ENCODE measurements around the gene SLC39A11.

Gene SLC39A11

DNA sequence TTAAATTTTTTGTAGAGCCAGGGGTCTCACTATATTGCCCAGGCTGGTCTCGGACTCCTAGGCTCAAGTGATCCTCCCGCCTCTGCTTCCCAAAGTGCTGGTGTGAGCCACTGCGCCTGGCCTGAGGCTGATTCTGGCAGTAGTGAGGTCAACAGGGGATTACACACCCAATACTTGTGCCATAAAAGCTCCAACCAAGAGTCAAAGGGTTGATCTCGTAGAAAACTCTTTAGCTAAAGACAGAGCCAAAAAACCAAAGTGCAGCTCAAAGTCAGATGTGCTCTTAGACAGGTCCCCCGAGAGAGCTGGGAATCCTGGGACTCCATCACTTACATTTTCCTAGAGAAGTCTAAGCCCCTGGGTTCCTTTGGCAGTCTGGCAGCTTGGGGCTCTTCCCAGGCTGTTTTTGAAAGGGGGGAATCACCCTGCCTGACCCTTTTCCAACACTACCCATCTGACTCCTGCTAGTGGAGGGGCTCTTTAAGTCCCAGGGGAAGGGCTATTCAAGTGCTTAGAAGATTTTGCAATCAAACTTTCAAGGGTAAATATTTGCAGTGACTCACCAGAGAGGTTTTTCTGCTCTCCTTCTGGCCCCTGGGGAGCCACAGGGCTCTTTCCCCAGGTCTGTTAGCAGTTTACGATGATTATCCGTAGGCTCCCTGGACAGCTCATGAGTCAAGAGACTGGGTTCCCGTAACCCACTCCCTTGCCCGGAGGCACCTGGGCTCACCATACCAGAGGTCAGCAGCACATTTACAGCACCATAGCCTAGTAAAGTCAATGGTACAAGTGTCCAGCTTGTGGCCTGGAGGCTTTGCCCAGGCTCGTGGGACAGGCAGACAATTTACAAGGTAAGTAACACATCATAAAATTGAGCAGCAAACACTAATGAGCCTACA, 408.7 kb downstream of the SLC39A11 start:
- no peak overlapping the region for H3K27ac Mint-ChIP-seq
- H3K4me3 Mint-ChIP-seq: no peak overlapping the region
- H3K36me3 Mint-ChIP-seq: peaks cover 5% of the 10 kb centered on the region
- peaks cover 3% of the 10 kb centered on the region for H3K9me3 Mint-ChIP-seq (ENCODE audit: low read depth)
- no peaks in the 10 kb centered on the region for H3K4me1 Mint-ChIP-seq (ENCODE audit: low read depth)
- H3K27me3 Mint-ChIP-seq: no peaks in the 10 kb centered on the region

DNA sequence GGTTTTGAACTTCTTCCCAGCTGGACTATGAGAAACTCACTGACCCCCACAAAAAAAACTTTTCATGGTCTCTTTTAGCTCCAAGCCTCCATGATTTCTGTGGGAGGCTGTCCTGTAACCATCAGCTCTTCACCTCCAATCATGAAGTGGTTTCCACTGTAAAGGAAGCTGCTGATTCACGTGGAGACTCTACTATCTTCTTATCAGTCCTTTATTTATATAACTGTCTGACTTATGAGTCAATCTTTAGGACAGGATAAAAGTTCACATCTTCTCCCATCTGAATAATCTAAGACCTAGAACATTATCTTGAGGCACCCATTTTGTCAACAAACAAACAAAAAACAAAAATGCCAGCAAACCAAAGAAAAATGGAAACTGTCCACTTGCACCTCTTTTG, 409.9 kb downstream of the SLC39A11 start:
- Mint-ChIP-seq H3K27me3 (no peaks in the 10 kb centered on the region), H3K36me3 (peaks cover 9% of the 10 kb centered on the region), H3K9me3 (ENCODE audit: low read depth) (peaks cover 5% of the 10 kb centered on the region), H3K27ac (no peak overlapping the region), H3K4me1 (ENCODE audit: low read depth) (no peaks in the 10 kb centered on the region), H3K4me3 (no peak overlapping the region)

DNA sequence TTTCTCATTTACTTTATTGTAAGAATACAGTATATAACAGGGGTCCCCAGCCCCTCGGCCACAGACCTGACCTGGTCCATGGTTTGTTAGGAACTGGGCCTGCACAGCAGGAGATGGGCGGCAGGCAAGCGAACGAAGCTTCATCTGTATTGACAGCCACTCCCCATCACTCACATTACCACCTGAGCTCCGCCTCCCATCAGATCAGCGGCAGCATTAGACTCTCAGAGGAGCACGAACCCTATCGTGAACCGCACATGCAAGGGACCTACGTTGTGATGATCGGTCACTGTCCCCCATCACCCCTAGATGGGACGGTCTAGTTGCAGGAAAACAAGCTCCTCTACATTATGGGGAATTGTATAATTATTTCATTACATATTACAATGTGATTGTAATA, 410.6 kb downstream of the SLC39A11 start:
- Mint-ChIP-seq H3K27me3 (no peaks in the 10 kb centered on the region), H3K27ac (no peak overlapping the region), H3K36me3 (peaks cover 9% of the 10 kb centered on the region), H3K4me1 (ENCODE audit: low read depth) (no peaks in the 10 kb centered on the region), H3K9me3 (ENCODE audit: low read depth) (peaks cover 5% of the 10 kb centered on the region), H3K4me3 (no peak overlapping the region)

DNA sequence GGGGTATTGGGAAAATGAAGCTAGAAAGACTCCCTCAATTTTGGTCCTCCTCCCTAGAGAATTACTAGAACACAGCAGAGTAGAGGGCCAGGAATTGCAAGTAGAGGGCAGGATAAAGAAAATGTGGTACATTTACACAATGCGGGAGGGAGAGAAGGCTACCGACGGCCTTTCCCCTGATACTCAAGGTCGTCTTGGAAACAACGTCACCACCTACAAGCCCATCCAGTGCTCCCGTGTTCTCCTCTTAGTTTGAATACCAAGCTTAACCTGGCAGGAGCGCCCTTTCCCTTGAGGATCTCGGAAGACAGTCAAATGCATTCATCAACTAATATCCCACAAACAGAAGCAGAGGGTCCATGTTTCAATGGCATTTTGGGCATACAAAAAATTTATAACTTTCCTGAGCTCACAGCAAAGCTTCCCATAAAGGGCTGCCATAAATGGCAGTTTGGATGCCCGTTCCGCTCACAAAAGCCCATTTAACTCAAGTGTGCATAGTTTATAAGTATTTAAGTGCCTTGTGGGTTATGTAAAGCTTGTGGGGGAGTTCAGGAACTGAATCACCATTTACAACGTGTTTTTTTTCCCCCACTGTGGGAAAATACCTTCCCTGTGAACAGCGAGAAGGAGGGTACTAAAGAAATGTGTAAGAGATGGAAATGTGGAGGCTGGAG, 414.6 kb downstream of the SLC39A11 start:
- peaks cover 5% of the 10 kb centered on the region for H3K9me3 Mint-ChIP-seq (ENCODE audit: low read depth)
- H3K4me3 Mint-ChIP-seq: no peak overlapping the region
- no peaks in the 10 kb centered on the region for H3K4me1 Mint-ChIP-seq (ENCODE audit: low read depth)
- H3K27me3 Mint-ChIP-seq: no peaks in the 10 kb centered on the region
- no peak overlapping the region for H3K27ac Mint-ChIP-seq
- H3K36me3 Mint-ChIP-seq: peaks cover 12% of the 10 kb centered on the region

DNA sequence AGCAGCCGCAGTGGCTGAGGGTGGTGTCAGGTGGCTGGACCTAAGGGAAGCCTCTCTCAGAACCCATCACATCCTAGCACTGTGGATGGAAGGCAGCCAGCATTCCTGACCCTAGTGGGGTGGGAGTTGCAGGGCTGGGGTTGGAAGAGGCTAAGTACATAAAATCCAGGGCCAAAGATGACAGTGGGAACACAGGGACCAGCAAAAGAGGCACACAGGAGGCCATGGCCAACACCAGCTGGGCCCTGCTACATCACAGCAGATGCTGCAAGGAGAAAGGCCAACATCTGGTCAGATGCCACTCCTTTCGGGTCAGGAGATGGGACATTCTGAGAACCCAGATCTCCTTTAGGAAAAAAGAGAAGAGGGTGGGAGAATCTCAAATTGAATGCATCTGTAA, 415.4 kb downstream of the SLC39A11 start:
- H3K27ac Mint-ChIP-seq: no peak overlapping the region
- no peaks in the 10 kb centered on the region for H3K4me1 Mint-ChIP-seq (ENCODE audit: low read depth)
- no peaks in the 10 kb centered on the region for H3K27me3 Mint-ChIP-seq
- peaks cover 12% of the 10 kb centered on the region for H3K36me3 Mint-ChIP-seq
- peaks cover 5% of the 10 kb centered on the region for H3K9me3 Mint-ChIP-seq (ENCODE audit: low read depth)
- no peak overlapping the region for H3K4me3 Mint-ChIP-seq

DNA sequence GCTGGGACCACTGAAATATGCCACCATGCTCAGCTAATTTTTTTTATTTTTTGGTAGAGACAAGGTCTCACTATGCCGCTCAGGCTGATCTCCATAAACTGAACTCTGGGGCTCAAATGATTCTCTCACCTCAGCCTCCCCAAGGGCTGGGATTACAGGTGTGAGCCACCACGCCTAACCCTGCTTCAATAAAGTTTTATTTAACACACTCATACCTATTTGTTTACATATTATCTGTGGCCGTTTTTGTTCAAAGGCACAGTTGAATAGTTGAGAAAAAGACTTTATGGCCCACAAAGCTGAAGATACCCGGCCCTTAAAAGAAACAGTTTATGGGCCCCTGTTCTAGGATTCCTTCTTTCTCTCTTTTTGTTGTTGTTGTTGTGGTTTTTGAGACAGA, 419.8 kb downstream of the SLC39A11 start:
- no peak overlapping the region for H3K27ac Mint-ChIP-seq
- no peaks in the 10 kb centered on the region for H3K27me3 Mint-ChIP-seq
- no peaks in the 10 kb centered on the region for H3K9me3 Mint-ChIP-seq (ENCODE audit: low read depth)
- peaks cover 8% of the 10 kb centered on the region for H3K36me3 Mint-ChIP-seq
- no peak overlapping the region for H3K4me3 Mint-ChIP-seq
- H3K4me1 Mint-ChIP-seq (ENCODE audit: low read depth): no peaks in the 10 kb centered on the region

DNA sequence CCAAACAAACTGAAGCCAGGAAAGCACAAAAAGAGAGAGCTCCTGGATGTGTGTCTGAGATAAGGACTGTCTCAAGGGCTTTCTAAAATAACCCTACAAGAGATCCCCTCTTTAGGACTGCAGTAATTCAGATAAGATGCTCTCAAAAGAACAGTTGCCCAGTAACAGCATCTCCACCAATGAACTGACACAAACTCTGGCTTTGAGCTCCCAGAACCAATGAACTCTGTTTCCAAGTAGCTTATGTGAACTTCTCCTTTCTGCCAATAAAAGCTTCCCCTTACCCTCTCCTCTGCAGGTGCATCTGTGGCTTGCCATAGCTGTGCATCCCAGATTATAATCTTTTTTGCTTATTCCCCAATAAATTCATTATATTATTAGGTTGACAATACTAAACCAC, 421.5 kb downstream of the SLC39A11 start:
- no peak overlapping the region for H3K4me3 Mint-ChIP-seq
- H3K27me3 Mint-ChIP-seq: no peaks in the 10 kb centered on the region
- H3K27ac Mint-ChIP-seq: no peak overlapping the region
- no peaks in the 10 kb centered on the region for H3K4me1 Mint-ChIP-seq (ENCODE audit: low read depth)
- peaks cover 6% of the 10 kb centered on the region for H3K36me3 Mint-ChIP-seq
- H3K9me3 Mint-ChIP-seq (ENCODE audit: low read depth): no peaks in the 10 kb centered on the region

DNA sequence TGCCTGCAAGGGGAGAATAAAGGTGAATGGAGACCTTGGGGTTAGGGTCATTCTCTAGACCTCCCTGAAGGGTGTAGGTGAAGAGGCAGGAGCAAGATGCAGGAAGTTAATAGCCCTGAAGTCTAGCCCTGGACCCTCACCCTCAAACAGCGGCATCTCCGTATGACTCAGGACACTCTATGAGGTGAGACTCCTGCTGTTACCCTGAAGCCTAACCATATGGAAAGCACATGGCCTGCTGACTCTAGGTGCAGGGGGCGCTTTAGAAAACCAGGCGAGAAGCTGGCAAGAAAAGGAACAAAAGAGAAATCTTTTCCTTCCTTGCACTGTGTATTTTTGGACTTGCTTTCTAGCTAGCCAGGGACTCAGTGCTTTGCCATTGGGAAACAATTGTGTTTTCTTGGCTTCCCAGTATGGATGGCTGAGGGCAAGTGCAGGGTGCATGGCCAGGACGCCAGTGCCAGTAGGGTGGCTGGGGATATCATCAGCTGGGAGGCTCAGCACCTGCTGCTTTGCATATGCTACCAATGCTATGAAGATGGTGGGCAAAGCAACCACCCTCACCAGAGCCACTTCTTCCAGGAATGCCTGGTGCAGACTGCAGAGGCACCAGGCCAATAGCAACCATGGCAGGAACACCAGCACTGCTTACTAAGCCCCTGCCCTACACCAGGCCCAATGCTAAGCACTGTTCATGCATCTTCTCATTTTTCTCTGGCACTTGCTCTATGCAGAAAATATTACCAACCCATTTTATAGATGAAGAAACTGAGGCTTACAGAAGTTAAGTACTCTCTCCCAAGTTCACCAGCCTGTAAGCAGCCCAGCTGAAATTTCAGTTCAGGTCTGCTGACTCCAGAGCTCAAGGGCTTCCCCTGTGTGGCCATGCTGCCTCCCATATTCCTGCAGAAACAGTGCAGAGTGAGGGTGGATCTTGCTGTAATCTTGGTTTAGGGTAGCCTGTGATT, 425.1 kb downstream of the SLC39A11 start:
- Mint-ChIP-seq H3K27ac (no peak overlapping the region), H3K4me3 (no peak overlapping the region), H3K9me3 (ENCODE audit: low read depth) (no peaks in the 10 kb centered on the region), H3K4me1 (ENCODE audit: low read depth) (no peaks in the 10 kb centered on the region), H3K36me3 (peaks cover 3% of the 10 kb centered on the region), H3K27me3 (no peaks in the 10 kb centered on the region)

DNA sequence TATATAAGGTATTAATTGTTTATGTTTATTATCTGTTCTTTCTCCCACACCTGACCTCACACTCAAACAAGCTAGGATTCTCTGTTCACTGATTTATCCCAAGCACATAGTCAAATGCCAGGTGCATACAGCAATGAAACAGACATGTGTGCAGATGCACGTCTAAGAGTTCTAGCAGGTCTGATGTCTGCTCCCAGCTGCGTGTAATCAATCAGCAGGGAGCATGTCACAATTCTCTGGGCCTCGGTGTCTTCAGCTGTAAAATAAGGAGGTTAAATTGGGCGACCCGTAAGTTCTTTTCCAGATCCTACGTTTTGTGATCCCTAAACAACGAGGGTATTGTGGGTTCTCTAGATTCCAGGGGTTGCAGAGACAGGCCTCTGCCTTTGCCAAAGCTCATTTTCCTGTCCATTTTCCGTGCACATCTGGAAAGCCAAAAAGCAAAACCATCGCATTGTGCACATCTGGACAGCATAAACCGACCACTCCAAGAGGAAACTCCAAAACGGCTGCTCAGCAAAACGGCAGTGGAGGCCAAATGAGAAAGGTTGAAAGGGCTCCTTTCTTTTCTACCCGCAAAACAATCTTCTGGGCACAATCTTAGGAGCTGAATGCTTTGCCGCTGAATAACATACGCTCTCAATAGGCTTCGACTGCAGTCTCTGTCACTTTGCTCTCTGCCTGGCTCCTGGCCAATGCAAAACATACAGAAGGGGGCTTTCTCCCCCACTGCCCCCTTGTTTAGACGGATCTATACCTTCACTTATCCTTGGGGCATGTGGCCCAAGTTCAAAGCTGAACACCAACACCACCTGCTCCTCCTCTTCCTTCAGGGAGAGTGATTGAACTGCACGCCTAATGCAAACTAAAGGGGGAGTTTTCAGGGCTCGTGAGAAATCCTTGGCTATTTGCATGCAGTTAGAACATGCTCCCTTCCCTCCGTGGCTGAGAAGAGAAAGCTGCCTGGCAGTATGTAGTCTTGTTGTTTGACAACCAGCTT, 426.3 kb downstream of the SLC39A11 start:
- Mint-ChIP-seq H3K4me1 (ENCODE audit: low read depth) (no peaks in the 10 kb centered on the region), H3K9me3 (ENCODE audit: low read depth) (no peaks in the 10 kb centered on the region), H3K36me3 (peaks cover 3% of the 10 kb centered on the region)

DNA sequence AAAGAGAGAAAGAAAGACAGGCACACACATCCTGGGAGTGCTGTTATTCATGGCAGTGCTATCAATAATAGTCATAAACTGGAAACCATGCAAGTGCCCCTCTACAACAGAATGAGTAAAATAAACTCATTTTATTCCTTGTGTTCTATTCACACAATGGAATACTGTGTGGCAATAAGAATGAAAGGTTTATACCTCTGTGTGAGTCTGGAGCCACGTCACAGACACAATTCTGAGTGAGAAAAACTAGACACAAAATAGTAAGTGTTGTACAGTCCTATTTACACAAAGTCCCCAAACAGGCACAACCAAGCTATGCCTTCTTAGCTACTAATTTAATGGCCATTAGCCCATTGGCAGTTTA, 429.7 kb downstream of the SLC39A11 start:
- H3K36me3 Mint-ChIP-seq: no peaks in the 10 kb centered on the region
- no peak overlapping the region for H3K27ac Mint-ChIP-seq
- H3K27me3 Mint-ChIP-seq: no peaks in the 10 kb centered on the region
- H3K9me3 Mint-ChIP-seq (ENCODE audit: low read depth): no peaks in the 10 kb centered on the region
- no peak overlapping the region for H3K4me3 Mint-ChIP-seq
- no peaks in the 10 kb centered on the region for H3K4me1 Mint-ChIP-seq (ENCODE audit: low read depth)

More for the DNA sequence above, 426.3 kb downstream of the SLC39A11 start:
- Mint-ChIP-seq H3K4me3 (no peak overlapping the region), H3K27ac (no peak overlapping the region), H3K27me3 (no peaks in the 10 kb centered on the region)

DNA sequence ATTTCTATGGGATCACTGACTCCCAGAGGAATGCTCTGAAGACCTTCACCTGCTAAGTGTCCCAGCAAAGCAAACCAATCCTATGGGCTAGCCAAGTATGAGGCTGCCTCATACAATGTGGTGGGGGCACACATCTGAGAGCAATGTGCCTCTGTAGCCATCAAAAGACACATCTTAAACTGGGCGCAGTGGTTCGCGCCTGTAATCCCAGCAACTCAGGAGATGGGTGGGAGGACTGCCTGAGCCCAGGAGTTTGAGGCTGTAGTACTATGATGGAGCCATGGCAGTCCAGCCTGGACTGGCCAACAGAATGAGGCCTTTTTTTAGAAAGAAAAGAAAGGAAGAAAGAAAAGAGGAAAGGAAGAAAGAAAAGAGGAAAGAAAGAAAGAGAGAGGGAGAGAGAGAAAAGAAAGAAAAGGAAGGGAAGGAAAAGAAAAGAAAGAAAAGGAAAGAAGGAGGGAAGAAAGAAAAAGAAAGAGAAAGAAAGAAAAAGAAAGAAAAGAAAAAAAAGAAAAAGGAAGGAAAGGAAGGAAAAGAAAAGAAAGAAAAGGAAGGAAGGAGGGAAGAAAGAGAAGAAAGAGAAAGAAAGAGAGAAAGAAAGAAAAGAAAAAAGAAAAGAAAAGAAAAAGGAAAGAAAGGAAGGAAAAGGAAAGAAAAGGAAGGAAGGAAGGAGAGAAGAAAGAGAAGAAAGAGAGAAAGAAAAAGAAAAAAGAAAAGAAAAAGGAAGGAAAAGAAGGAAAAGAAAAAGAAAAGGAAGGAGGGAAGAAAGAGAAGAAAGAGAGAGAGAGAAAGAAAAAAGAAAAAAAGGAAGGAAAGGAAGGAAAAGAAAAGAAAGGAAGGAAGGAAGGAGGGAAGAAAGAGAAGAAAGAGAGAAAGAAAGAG, 430.3 kb downstream of the SLC39A11 start:
- no peak overlapping the region for H3K27ac Mint-ChIP-seq
- H3K36me3 Mint-ChIP-seq: no peaks in the 10 kb centered on the region
- no peaks in the 10 kb centered on the region for H3K27me3 Mint-ChIP-seq
- H3K9me3 Mint-ChIP-seq (ENCODE audit: low read depth): no peaks in the 10 kb centered on the region
- no peak overlapping the region for H3K4me3 Mint-ChIP-seq
- no peaks in the 10 kb centered on the region for H3K4me1 Mint-ChIP-seq (ENCODE audit: low read depth)

DNA sequence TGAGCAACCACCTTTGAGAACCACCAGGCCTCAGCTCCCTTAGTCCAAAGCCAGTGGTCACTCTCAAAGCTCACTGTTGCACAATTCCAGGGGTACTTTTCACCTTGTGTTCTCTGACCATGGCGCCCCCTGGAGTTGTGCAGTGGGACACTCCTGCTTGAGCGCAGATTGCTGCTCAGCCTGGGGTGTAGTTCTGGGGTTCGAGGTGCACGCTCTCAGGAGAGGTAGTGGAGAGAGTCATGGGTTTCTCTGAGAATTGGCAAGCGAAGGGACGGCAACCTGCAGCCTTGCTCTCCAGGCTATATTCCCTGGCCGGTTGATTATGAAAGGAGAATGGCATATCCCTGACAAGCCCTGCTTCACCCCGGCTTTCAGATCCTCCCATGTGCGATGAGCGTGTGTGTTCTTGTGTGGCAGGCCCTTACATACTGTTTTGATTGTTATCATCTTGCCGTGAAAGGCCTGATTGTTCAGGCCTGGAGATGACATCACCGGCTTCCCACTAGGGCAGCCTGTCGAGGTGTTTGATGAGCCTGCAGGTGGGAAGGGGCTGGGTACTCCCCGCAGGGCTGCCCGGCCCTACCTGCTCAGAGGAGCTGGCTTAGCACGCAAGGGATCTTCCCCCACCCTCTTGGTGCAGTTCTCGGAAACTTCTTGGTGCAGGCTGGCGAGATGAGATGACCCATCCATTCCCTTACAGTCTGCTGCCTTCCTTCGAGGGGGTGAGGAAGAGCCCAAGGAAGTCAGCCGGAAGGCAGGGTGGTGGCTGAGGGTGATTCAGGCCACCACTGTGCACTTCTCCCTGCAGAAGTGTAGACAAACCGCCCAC, 431.2 kb downstream of the SLC39A11 start:
- Mint-ChIP-seq H3K27ac (no peak overlapping the region), H3K9me3 (ENCODE audit: low read depth) (no peaks in the 10 kb centered on the region), H3K36me3 (no peaks in the 10 kb centered on the region), H3K4me3 (no peak overlapping the region), H3K27me3 (no peaks in the 10 kb centered on the region), H3K4me1 (ENCODE audit: low read depth) (no peaks in the 10 kb centered on the region)
